ENCODE measurements around the gene CCDC78.
A peak's percentile ranks its signal among the peaks of the same experiment; 100 is the strongest.

CCDC78 gene

DNA sequence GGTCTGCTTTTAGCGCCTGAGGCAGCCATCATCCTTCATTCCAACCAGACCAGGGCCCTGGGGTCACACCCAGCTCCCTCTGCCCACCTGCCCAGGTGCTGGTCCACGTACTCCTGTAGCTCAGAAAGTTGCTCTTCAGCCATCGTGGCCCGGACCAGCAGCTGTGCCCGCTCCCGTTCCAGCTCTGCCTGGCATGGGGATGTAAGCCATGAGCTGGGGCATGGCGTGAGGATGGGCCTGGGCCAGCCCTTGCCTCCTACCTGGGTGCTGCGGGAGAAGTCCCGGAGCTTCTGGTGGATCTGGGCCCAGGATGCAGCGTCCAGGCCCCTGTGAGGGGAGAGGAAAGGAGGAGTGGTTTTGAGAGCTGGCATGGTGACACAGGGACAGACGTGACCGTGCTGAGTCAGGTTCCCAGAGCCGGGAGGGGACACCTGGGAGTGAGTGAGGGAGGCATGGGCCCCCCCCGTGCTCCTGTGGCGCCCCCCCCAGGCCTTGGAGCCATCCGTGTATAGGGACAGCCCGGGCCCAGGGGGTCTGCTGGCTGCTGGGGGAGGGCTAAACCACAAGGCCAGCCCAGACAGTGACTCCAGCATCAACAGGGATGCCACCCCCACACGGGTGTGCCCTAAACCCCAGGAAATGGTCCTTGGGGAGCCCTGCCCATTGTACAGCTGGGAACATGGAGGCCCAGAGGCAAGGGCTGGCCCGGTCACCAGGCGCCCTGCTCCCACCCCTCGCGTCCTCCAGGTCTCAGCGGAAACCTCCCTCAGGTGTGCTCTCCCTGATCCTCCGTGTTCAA lies 3.2 kb downstream of the CCDC78 start:
- no peak for DNase-seq

DNA sequence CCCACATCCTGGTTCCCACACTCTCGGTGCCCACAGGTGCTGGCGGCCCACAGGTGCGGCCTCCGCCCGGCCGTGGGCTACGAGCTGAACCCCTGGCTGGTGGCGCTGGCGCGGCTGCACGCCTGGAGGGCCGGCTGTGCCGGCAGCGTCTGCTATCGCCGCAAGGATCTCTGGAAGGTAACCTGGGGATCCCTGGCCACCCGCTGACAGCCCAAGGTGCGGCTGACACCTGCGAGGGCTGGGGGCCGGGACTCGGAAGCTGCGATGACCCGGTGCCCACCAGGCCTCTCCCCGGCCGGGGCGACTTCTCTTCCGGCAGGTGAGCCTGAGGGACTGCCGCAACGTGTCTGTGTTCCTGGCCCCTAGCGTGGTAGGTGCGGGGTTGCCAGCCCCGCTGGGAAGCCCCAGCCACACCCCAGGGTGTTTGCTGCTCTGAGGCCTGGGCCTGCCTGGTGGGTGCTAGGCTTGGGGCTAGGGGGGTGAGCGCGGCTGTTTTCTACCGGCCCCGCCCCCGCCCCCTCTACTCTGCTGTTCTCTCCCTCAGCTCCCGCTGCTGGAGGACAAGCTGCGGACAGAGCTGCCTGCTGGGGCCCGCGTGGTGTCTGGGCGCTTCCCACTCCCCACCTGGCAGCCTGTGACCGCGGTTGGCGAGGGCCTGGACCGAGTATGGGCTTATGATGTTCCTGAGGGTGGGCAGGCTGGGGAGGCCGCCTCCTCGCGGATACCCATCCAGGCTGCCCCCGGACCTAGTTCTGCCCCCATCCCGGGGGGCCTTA lies 4.3 kb downstream of the CCDC78 start:
- DNase-seq: no peak

DNA sequence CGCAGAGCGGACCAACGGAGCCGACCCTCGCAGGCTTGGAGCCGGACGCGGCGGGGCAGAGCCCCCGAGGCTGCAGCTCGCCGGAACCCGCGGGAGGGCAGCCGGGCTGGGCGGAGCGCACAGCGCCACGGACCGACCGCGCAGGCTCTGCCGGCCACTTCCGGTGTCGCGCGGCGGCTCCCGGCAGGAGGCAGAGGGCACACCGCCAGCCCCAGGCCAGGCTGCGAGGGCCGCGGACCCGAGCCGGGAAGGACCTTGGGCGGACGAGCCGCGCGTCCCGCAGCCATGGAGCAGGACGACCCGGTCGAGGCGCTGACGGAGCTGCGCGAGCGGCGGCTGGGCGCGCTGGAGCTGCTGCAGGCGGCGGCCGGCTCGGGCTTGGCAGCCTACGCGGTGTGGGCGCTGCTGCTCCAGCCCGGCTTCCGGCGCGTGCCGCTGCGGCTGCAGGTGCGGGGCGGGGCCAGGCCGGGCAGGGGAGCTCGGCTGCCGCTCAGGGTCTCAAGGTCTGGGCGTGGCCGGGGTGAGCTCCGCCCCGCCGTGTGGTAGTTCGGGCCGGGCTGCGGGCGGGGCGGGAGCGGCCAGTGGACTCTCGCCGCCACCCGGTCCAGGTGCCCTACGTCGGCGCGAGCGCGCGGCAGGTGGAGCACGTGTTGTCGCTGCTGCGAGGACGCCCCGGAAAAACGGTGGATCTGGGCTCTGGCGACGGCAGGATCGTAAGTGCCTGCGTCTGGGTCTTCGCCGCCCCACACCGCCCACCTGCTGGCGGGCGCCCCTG lies 5.1 kb downstream of the CCDC78 start, which contains the start of gene ANTKMT:
TSS of gene ANTKMT (plus strand) at position 157 of the 775 bp plus-strand sequence. CDS start at position 286, 129 bp downstream.
- DNase-seq: peak; percentile 99

DNA sequence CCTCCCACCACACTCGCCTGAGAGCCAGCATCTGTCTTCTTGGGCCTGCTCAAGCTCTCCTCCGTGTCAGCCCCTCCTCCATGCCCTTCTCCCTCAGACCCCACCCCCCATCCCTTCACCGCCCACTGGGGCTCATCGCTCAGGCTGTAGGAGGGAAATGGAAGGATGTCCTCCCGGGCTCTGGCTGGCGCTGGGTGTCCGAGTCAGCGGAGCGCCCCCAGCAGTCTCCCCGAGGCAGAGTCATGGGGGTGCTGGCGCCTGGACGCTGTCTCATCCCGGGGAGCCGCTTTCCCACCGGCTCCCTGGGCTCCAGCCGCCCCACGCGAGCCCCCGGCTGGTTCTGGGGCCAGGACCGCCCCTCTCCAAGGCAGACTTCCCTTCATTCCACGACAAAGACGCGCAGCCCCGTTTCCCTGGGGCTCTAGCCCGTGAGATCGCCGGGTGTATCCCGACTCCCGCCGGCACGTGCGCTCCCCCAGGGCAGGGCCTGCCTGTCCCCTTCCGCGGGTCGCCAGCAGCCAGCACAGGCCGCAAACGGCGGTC lies 5.7 kb downstream of the CCDC78 start:
- peak; percentile 89 for DNase-seq

DNA sequence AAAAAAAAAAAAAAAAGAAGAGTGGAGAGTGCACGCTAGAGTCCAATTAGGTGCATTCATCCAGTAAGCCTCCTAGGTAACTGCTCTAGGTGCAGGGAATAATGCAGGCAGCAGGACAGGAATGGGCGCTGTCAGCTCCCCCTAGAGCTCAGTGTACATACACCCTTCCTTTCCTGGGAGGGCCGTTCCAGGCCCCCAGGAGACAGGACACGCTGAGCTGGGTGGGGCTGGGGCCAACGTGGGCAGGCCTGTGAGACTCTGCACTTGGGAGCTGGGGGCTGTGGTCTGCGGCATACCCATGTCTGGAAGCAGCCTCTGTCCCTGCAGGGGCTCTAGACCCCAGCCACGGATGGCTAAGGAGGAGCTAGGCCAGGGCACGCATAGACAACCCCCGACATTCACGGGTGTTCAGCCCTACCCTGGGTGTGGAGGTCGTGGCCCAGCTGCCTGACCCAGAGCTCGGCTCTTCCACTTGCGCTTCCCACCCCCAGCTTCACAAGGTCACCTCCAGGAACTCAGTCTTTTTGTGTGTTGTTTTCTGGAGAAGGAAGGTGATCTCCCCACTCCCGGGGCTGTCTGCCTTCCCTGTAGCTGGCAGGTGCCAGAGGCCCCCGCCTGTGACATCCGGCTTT lies 6.3 kb downstream of the CCDC78 start:
- peak; percentile 60 for DNase-seq

DNA sequence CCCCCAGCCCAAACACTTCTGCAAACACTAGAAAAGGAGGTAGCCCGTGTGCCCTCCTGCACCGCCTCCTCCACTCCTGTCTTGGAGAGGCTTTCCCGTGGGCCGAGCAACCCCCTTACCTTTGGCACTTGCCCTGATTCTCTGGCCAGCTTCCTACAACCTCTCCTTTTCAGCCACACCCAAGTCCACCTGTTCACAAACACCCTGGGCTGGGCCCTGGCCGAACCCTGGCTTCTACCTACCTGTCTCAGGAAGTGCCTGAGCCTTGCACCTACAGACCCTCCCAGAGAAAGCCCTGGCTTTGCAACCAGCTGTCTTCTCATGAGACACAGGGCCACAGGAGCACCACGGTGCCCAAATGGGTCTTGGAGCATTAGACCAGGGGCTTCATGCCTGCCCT lies 7.3 kb downstream of the CCDC78 start:
- DNase-seq: no peak

DNA sequence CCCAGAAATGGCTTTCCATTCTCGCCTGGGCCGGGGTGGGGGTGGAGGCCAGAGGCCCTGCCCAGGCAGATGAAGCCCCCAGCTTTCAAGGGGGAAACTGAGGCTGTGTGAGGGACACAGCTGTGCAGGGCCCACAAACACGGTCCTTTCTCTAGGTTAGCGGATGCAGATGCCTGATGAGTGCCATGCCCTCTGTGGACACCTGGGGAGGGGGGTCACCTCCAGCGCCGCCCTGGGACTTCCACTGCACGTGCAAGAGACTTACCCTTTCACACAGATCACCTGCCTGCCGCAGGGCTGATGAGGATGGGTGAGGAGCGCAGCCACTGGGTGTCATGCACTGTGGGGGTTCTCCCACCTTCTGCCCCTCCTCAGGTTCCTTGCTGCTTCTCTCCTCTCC lies 7.9 kb downstream of the CCDC78 start:
- no peak for DNase-seq

DNA sequence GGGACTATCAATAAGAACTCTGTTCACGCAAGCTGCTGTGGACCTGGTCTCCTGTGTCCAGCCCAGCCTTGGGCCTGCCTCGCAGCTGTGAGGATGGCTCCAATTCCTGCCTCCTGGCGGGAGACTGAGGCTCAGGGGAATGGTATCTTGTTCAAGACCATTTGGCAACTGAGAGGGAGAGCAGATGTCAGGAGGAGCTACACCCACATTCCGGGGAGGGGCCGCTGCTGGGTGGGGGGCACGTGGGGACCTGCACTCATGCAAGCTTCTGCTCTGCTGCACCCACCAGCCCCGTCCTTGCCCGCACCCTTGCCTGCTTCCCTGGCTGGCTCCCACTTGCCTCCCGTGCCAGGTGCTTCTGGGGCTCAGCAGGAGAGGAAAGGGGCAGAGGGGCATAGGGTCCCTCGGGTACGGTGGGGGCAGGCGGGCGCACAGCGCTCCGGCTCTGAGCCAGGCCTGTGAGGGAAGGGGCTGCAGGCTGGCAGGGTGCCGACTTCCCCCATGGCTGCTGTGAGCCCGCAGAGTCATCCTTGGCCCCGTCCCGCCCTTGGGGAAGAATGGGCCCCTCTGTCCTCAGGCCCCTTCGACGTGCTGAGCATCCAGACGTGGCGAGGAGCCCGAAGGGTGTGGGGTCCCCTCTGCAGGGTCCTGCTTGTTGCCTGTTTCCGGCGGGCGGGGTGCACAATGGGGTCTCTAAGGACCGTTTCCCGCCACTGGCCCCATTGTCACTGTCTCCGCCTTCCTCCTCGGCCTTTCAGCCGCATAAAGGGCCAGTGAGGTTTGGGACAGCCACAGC lies 8.6 kb downstream of the CCDC78 start:
- no peak for DNase-seq

DNA sequence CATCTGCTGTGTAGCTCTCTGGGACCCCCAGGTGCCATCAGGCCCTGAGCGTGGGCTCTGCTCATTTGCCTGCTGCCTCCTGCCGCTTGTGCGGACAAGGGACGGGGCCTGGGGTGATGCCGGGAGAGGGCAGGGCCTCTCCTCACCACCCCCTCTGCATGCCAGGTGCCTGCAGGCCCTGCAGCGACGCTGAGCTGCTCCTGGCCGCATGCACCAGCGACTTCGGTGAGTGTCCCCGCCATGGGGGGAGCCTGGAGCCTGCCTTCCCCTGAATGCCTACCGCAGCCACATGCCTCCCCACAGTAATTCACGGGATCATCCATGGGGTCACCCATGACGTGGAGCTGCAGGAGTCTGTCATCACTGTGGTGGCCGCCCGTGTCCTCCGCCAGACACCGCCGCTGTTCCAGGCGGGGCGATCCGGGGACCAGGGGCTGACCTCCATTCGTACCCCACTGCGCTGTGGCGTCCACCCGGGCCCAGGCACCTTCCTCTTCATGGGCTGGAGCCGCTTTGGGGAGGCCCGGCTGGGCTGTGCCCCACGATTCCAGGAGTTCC lies 9.4 kb downstream of the CCDC78 start:
- DNase-seq: no peak

DNA sequence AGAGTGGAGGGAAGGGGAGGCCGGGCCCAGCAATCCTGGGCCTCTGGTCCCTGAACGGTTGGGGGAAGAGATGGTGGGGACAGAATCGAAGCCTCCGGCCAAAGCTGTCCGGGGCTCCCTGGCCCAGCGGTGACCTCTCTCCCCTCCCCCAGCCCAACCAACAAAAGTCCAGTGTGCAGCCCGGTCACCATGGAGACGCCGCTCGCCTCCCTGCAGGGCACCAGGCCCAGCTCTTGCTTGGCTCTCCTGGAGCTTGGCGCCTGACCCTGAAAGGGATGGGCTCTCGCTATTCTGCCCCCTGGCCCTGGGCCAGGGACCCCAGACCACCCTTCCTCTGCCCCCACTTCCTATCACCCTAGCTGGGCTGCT lies 10.1 kb downstream of the CCDC78 start:
- DNase-seq: no peak

DNA sequence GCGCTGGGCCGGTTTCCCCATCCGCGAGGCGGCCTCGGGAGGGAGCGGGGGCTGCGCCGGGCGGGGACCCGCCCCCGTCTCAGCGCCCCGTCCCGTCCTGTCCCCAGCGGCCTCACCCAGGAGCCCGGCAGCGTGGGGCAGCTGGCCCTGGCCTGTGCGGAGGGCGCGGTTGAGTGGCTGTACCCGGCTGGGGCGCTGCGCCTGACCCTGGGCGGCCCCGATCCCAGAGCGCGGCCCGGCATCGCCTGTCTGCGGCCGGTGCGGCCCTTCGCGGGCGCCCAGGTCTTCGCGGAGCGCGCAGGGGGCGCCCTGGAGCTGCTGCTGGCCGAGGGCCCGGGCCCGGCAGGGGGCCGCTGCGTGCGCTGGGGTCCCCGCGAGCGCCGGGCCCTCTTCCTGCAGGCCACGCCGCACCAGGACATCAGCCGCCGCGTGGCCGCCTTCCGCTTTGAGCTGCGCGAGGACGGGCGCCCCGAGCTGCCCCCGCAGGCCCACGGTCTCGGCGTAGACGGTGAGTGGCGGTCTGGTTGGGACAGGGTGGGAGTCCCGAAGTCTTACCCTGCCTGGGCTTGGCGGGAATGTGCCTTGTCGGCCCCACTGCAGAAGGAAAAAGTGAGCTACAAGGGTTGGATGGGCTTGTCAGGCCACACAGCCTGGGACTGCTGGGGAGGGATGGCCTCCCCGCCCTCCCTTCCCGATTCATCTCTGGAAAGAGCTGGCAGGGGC lies 10.6 kb downstream of the CCDC78 start:
- peak; percentile 69 for DNase-seq

DNA sequence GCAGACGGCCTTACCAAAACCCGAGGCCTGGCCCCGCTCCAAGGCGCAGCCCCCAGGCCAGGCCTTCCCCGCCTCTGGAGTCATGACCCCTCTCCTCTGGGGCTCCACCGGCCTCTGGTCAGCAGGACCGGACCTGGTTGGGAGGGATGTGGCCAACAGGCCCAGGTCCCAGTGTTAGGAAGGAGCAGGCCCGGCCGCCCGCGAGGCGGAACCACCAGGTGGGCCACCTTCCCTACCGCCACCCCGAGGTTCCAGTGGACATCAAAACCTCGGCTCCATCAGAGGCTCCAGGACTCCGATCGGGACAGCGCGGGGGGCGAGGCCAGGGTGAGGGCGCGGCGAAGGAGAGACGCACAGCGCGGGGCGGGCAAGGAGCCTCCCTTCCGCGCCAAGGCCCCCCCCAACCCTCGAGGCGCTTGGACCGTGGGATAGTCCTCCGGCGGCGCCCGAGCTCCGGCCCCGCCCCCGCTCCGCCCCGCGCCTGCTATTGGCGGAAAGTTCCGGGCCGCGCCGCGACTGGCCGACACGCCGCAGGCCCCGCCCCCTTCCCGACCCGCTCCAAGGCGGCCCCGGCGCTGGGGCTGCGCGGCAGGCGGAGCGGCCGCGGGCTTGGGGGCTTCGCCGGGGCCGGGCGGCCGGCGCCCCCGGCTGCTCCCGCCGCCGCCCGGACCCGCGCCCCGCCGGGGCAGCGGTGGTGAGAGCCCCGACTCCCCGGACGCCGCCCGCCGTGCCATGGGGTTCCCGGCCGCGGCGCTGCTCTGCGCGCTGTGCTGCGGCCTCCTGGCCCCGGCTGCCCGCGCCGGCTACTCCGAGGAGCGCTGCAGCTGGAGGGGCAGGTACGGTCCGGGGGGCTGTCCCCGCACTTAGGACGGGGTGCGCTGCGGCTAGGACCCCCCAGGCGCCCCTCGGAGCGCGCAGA lies 11.4 kb downstream of the CCDC78 start, which contains the start of gene METRN:
TSS of gene METRN (plus strand) at position 561 of the 919 bp plus-strand sequence. CDS start at position 733, 172 bp downstream.
- DNase-seq: peak; percentile 96

DNA sequence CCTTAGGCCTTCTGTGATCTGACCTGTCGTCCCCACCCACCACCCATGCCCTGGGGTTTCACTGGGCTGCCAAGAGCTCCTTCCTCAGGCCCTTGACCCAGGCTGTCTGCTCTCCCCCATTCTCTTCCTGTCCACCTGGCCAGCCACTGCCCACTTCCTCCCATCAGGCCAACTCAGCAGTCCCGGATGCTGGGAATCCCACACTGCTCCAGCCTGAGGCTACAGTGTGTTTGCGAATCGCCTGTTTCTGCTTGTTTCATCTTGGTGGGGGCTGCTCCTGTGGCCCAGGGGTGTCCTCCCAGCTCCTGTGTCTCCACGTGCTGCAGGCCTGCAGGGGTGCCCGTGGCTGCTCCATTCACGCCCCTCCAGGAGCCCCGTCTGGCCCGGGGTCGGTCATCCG lies 12.2 kb downstream of the CCDC78 start:
- no peak for DNase-seq

DNA sequence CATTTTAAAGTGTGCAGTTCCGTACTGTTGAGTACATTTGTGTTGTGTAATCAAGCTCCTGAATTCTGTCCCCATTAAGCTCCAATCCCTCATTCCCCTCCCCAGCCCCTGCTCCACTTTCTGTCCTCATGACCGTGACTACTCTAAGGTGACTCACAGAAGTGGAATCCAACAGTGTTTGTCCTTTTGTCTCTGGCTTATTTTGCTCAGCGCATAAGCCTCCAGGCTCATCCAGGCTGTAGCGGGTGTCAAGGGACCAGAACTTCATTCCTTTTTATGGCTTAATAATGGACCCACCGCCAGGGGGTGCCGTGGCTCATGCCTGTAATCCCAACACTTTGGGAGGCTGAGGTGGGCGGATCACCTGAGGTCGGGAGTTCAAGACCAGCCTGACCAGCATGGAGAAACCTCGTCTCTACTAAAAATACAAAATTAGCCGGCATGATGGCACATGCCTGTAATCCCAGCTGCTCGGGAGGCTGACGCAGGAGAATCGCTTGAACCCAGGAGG lies 13.4 kb downstream of the CCDC78 start:
- peak; percentile 75 for DNase-seq

DNA sequence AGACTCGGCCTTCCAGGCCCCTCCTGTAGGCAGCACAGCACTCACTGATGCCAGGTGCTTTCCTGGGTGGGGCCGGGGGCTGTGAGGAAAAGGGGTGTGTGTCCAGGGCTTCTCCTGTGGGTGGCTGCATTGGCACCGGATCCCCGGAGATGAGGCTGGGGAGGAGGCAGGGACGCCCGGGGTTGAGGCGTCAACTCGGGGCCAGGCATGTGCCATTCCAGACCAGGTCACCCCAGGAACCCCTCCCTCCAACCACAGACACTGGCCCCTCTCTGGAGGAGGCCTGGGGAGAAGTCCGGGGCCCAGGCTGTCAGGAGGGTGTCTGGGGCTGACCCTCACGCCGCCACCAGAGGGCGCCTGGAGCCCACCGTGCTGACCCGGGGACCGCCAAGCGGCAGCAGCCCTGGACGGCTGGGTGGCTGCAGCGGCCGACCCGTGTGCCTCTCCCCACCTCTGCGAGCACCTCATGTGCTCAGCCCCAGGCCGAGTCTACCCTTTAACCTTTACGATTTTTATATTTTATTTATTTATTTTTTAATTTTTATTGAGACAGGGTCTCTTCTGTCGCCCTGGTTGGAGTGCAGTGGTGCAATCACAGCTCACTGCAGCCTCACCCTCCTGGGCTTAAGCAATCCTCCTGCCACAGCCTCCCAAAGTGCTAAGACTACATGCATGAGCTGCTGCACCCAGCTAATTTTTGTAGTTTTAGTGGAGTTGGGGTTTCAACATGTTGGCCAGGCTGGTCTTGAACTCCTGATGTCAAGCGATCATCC lies 14.5 kb downstream of the CCDC78 start:
- peak; percentile 85 for DNase-seq

DNA sequence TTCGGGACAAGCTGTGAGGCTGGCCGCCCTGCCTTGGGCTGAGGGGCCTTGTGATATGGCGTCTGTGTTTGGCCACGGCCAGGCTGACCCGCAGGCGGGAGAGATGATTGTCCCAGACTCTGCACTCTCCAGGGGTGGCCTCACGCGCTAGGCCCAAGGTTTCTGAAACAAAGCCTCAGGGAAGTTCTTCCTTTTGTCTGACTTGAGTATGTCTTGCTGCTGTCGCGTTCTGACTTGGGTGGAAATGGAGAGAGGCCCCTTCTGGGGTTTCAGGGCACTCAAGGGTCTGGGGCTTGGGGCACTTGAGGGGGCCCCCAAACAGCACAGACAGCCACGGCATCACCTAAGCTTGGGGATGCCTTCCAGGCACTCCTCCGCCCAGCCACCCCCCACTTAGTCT lies 15.2 kb downstream of the CCDC78 start:
- DNase-seq: no peak

DNA sequence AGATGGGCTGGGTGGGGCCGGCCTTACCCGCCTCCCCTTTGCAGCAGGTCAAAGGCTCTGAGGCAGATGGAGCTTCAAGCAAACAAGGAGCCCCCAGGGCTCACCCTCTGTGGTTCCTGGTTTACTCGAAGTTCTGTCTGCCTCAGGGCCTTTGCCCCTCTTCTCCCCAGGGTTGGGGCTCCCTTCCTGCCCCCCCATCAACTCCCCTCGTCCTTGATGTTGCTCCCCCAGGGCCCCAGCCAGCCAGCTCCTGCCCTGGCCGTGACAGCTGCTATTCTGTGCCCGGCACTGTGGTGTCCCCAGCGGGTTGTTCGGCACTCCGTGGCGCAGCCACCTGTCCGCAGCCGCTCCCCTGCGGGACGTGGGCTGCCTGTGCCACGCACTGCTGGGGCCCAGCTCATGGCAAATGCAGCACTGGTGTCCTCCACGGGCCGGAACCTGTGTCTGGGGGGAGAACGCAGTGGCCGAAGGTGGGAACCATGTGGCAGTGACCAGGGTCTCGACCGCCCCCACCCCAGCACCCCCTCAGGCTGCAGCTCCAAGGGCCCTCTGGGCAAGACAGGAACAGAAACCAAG lies 15.7 kb downstream of the CCDC78 start:
- peak; percentile 22 for DNase-seq

Data from RPMI8226 (cell line).